Spinal cord (tissue), 10 donors: ENCODE data around the gene CEP112. TPM values are rescaled to one million over a fixed set of nuclear protein-coding genes. Genes with fewer than 3 reads are reported as not detected.
A peak's percentile ranks its signal among the peaks of the same experiment; 100 is the strongest.

Source experiments
- DNase-seq, 6 donors: peaks; one replicate each; pipeline versions ENCODE4 v3.0.0 to v3.0.0-alpha.2; 2013 to 2015; ENCODE audit warnings: low spot score in 6 of 6, low read depth in 4 of 6
- H3K27ac ChIP-seq: one replicate; pipeline ENCODE4 v1.5.1; 2013; ENCODE audit warnings: low read depth, low read length, control low read depth
- H3K27me3 ChIP-seq: one replicate; pipeline ENCODE4 v1.6.1; 2013; ENCODE audit warnings: low read length; ENCODE audit not compliant: control insufficient read depth, insufficient read depth
- H3K36me3 ChIP-seq: one replicate; pipeline ENCODE4 v1.6.1; 2013; ENCODE audit warnings: low read length; ENCODE audit not compliant: control insufficient read depth, insufficient read depth
- H3K4me1 ChIP-seq: one replicate; pipeline ENCODE4 v1.6.1; 2013; ENCODE audit warnings: low read length; ENCODE audit not compliant: control insufficient read depth, insufficient read depth
- H3K4me3 ChIP-seq: one replicate; pipeline ENCODE4 v1.5.1; 2013; ENCODE audit warnings: low read depth, low read length, control low read depth
- H3K9me3 ChIP-seq: one replicate; pipeline ENCODE4 v1.6.1; 2013; ENCODE audit warnings: low read length; ENCODE audit not compliant: control insufficient read depth, insufficient read depth
- WGBS: methylation state at CpG from one replicate; pipeline ENCODE4 v1.1.5; 2013; ENCODE audit warnings: missing lambda C conversion rate; ENCODE audit not compliant: insufficient coverage; 5-methylcytosine and 5-hydroxymethylcytosine counted together
- polyA plus RNA-seq, 2 donors: library from polyadenylated mRNA; unstranded; fragments of 120-200 nt; gene quantifications; one replicate each; pipeline ENCODE4 v1.2.1, GENCODE V29; 2013; ENCODE audit not compliant: insufficient read length in 2 of 2
- total RNA-seq, 2 donors: library from RNA; depleted of rRNA in 1 of 2; stranded (reverse); fragments of 120-200 nt in 1 of 2; fragments of >200 nt in 1 of 2; gene quantifications; one replicate each; pipeline versions ENCODE4 v1.2.3 to v1.2.4, GENCODE V29; 2013 to 2014
- donor health status: healthy.

The CEP112 gene
- total and polyA plus RNA-seq, 4 donors = 9.1 to 26.2 (median 17.6) TPM

DNA sequence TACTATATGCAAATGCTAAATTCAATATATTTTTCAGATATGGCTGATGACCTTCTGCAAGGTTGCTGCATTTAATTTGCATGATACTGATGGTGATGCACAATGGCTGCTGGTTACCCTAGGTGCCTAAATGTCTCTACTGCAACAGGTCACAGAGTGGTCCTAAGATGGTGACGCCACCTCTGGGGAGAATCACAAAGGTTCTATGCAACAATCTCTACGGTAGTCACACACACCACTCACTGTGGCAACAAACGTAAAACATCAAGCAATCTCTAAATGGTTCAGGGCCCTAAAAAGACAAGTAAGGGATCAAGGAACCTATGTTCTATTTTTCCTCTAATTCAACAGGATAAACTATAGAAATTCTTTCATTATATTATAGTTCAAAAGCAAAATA lies 293.3 kb downstream of the CEP112 start:
- WGBS = 75% methylated on average over 1 of the region's 3 CpGs
- peak in 1 of 6 donors; percentile 26 for DNase-seq
- no peak overlapping the region for H3K27ac ChIP-seq
- H3K9me3 ChIP-seq = no peaks in the 10 kb centered on the region
- H3K36me3 ChIP-seq = no peaks in the 10 kb centered on the region
- H3K4me1 ChIP-seq = peaks cover 4% of the 10 kb centered on the region
- no peaks in the 10 kb centered on the region for H3K27me3 ChIP-seq
- H3K4me3 ChIP-seq = no peak overlapping the region

DNA sequence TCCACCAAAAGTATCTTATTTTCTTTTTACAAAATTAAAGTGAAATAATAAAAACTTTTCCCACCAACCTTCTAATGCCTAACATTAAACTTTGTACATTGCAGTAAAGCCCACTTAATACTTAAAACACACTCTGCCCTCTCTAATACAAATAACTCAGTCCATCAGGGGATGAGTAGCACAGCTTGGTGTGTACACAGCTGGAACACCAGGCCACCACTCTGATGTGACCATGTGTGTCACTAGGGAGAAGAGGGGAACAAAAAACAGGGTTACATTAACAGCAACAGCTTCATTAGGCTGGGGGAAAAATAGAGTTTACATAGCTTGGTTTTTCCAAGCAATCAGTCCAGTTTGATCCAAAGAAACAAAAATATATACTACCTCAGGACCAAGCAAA lies 295.0 kb downstream of the CEP112 start:
- H3K4me3 ChIP-seq = no peak overlapping the region
- no peak for DNase-seq
- no peaks in the 10 kb centered on the region for H3K36me3 ChIP-seq
- no peaks in the 10 kb centered on the region for H3K27me3 ChIP-seq
- H3K4me1 ChIP-seq = no peaks in the 10 kb centered on the region
- no peaks in the 10 kb centered on the region for H3K9me3 ChIP-seq
- no peak overlapping the region for H3K27ac ChIP-seq

DNA sequence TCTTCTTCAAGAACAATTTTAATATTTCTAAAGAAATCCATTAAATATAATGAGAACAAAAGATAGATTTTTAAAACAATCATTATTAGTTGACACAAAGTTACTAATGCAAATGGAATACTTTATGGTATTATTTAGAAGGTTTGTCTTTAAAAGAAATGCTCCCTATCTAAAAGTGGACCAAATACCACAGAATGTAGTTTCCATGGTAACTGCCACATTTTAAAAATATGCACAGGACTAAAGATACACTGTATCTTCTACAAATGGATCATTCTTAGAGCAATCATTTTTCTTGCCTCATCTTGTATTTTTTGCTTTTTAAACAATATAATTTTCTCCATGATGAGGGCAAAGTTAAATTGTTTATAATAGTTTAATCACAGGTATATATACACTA lies 296.0 kb downstream of the CEP112 start:
- Histone ChIP-seq H3K36me3 (no peaks in the 10 kb centered on the region), H3K9me3 (no peaks in the 10 kb centered on the region), H3K4me1 (no peaks in the 10 kb centered on the region), H3K4me3 (no peak overlapping the region), H3K27me3 (no peaks in the 10 kb centered on the region), H3K27ac (no peak overlapping the region)
- peak in 2 of 6 donors; percentile 31 to 46 for DNase-seq

DNA sequence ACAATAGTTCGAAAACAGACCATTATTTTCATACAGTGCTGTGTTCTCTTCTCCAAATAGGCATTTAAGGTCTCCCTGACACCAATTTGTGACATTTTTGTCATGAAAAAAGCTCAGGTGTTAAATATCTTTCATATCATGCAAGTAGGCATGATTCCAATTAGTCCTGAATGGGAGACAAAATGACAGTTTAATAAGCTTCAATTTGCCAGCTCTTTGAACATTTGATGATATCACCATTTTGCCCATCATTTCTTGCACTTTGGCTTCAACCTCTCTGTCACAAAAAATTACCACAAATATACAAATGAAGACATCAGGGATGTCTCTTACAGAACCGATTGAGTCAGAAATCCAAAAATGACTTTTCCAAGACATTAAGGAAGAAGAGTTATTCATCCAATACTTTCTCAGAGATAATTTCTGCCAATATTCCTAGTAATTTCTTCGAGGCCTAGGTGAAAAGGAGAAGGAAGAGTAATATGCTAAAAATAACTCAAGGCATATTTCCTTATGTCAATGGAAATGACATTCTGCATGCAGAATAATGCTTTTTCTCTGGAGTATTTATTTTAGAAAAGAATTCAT lies 298.1 kb downstream of the CEP112 start:
- Histone ChIP-seq H3K4me3 (no peak overlapping the region), H3K9me3 (no peaks in the 10 kb centered on the region), H3K36me3 (no peaks in the 10 kb centered on the region), H3K4me1 (no peaks in the 10 kb centered on the region), H3K27me3 (no peaks in the 10 kb centered on the region), H3K27ac (no peak overlapping the region)
- no CpG with 5 or more reads among the region's 3 CpGs for WGBS
- no peak for DNase-seq

DNA sequence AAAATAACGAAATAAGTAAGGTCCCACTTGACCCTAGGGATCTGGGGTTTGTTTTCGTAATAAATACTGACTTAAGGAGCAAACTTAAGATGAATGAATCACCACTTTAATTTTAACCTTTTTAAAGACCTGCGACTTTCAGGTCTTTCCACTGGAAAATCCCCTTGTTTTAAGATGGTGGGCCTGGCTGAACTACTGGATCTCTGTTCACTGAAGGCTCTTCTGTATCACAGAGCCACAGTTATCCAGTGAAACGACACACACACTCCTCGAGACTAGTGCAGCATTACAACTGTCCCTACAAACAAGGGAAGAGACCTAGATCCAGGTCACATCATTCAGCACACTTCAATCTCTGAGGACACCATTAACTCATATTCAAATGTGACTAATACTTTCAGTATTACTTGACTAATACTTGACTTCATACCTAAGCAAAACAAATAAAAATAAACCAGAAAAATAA lies 299.0 kb downstream of the CEP112 start:
- Histone ChIP-seq H3K36me3 (no peaks in the 10 kb centered on the region), H3K27me3 (no peaks in the 10 kb centered on the region), H3K27ac (no peak overlapping the region), H3K4me3 (no peak overlapping the region), H3K4me1 (no peaks in the 10 kb centered on the region), H3K9me3 (no peaks in the 10 kb centered on the region)
- 84% methylated on average over 3 of the region's 5 CpGs for WGBS
- DNase-seq = no peak

DNA sequence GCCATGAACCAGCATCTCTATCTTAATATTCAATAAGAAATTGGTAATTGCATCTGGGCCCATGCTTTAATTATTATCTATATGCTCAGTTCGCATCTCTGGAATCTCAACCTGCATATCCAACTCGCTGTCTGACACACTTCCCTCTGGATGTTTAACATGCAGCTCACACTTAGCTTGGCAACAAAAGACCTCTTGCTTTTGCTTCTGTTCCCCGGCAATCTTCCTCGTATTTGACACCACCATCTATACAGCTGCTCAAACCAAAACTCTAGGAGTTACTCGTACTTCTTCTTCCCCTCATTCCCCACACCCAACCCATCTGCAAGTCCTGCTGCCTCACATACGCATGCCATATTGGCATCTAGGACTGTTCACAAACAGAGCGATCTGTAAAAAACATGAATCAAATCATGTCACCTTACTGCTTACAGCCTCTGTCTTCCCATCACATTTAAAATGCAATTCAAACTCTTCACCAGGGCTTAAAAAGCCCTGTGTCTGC lies 300.6 kb downstream of the CEP112 start:
- H3K27ac ChIP-seq = no peak overlapping the region
- H3K4me1 ChIP-seq = no peaks in the 10 kb centered on the region
- no peak overlapping the region for H3K4me3 ChIP-seq
- H3K9me3 ChIP-seq = no peaks in the 10 kb centered on the region
- H3K27me3 ChIP-seq = no peaks in the 10 kb centered on the region
- WGBS = 32% methylated on average over 7 of the region's 7 CpGs
- DNase-seq = peak in 2 of 6 donors; percentile 69 to 91
- no peaks in the 10 kb centered on the region for H3K36me3 ChIP-seq

DNA sequence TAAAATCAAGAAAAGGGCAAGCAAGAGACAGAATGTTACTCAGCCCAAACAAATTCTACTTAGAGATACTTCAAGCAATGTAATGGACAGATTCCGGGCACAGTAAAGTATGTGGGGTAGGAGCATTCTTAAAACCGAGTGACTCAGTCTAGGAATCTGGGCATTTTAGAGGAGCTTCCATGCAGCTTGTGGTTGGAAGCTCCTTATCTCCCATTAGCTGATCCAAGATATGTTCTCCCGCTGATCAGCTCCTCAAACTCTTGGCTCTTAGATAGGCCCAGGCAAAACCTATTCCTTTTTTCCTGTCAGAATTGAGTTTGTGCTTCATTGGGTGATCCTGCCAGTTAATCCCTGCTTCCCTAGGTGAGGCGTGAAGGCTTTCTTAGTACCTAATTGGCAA lies 303.3 kb downstream of the CEP112 start:
- no peaks in the 10 kb centered on the region for H3K4me1 ChIP-seq
- no peaks in the 10 kb centered on the region for H3K27me3 ChIP-seq
- no peaks in the 10 kb centered on the region for H3K9me3 ChIP-seq
- H3K4me3 ChIP-seq = no peak overlapping the region
- no peak overlapping the region for H3K27ac ChIP-seq
- H3K36me3 ChIP-seq = no peaks in the 10 kb centered on the region
- DNase-seq = no peak
- WGBS = 100% methylated on average over 1 of the region's 4 CpGs

DNA sequence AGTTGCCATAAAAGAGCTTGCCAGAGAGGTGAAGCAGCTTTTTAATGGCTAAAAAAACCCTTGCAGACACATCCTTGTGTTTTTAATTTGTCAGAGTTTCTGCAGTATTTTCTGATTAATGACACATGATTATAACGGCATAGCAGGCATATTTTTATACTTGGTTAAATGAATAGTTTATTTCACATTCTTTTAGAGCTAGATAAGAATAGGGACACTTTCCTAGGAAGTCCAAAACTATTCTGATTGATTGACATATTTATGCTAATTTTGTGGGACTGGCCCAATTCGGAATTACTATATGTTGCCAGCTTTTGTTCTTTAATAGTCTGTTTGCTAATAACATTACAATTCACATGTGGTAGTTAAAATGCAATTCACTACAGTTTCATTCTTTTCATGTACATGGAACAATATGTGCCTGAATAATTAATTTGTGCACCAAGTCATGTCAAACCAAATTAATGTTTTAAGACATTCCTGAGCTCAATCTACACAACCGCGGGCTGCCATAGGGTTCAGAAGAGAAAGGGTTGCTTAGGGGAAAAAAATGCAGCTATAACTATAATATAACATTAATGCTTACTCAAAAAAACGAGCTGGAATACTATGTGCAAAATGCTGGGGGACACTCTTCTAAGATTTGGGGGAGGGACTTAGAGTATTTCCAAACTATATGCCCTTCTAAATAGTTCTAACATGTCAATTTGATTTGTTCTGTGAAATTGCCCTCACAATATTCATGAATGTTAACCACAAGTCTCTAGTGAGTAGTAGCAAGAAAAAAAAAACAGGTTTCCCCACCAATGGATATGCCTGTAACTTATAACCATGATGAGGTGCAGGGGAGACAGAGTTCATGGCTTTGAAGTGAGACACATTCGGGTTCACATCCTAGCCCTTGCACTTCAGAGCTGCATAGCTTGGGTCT lies 305.4 kb downstream of the CEP112 start:
- Histone ChIP-seq H3K27me3 (no peaks in the 10 kb centered on the region), H3K27ac (no peak overlapping the region), H3K9me3 (no peaks in the 10 kb centered on the region), H3K36me3 (no peaks in the 10 kb centered on the region), H3K4me1 (no peaks in the 10 kb centered on the region), H3K4me3 (no peak overlapping the region)
- WGBS = 71% methylated on average over 1 of the region's 6 CpGs
- peak in 1 of 6 donors; percentile 37 for DNase-seq

DNA sequence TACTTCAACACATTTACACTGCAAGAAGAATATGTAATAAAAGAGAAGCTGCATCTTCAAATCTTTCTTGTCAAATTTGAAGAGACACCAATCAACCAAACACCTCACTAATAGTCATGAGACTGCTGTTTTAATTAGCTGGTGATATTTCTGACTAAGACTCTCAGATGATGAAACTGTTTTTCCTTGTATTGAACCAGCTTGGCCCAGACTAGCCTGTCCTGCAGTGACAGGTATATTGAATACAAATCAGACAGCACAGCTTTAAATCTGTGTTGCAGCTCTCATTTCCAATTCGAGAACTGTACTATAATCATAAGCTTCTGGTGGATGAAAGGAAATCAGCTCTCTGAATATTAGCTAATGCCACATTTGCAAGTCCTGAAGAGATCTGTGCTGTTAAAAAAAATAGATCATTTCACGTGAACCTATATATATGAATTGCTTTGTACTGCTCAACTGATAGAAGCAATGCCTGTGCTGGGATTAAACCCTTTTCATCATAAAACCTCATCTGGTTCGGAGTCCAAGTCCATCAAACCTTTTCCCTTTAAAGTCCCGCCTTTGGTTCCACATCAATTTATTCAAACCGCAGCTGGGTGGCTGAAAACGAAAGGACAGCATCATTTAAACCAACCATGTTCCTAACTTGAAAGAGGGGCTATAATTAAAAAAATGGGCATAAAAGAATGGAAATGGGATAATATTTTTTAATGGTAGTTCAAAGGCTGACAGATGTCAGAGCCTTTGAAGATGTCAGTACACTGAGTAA lies 306.2 kb downstream of the CEP112 start:
- no CpG with 5 or more reads among the region's 6 CpGs for WGBS
- Histone ChIP-seq H3K27me3 (no peaks in the 10 kb centered on the region), H3K4me3 (no peak overlapping the region), H3K9me3 (no peaks in the 10 kb centered on the region), H3K27ac (no peak overlapping the region), H3K4me1 (no peaks in the 10 kb centered on the region), H3K36me3 (no peaks in the 10 kb centered on the region)
- DNase-seq = peak in 2 of 6 donors; percentile 25 to 58
